GM23248 (cell line): Measurements from ENCODE around the gene BCR.

Experiments
- EZH2 ChIP-seq: fragments of 200-600 bp; sonication (generic); IDR thresholded peaks from 2 replicates; pipeline ENCODE4 v1.6.1; 2018; ENCODE audit warnings: antibody characterized with exemption, mild to moderate bottlenecking; ENCODE audit not compliant: insufficient read depth, poor library complexity, severe bottlenecking
- EZH2phosphoT487 ChIP-seq: fragments of 200-600 bp; sonication (generic); IDR thresholded peaks from 2 replicates; pipeline ENCODE4 v1.6.1; 2018; ENCODE audit warnings: antibody characterized with exemption, moderate library complexity, mild to moderate bottlenecking, low read depth; ENCODE audit not compliant: insufficient read depth

DNA sequence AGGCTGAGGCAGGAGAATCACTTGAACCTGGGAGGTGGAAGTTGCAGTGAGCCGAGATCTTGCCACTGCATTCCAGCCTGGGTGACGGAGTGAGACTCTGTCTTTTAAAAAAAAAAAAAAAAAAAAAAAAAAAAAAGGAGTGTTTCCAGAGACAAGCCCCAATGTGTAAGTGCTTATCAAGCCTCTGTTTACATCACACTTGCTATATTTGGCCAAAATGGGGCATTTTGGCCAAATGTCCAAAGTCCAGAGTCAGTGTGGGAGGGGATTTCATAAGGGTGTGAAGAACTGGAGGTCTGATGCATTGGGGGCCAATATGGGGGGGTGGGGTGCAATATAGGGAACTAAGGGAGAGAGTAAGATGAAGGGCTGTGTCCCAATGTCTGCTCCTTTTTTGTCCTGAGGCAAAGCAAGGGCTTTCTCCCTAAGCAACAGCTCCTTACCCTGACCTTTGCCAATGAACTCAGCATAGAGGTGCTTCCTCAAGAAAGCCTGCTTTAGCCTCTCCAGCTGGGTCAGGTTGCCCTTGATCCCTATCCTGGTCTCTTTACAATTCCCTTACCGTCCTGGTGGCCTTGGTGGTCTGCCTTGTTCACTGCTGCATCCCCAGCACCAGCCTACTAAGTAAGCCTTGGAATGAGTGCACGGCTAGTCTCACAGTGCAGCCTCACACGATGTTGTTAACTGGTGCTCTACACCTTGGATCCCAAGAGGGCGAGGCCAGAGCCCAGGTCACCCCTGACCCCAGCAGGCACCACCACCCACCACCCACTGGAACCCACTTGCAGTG lies 14.1 kb upstream of the BCR start:
- TF ChIP-seq EZH2phosphoT487 (no peak), EZH2 (no peak)
